SK-N-DZ (cell line): ENCODE measurements around the gene OR6B1.
"Not testable (repeated sequence)": the region's sequence is repeated elsewhere in the genome, so short reads cannot be mapped to it uniquely, and the experiment has no call there.

Experiments used
- DNase-seq: peaks from one replicate; pipeline ENCODE4 v3.0.0-alpha.2; 2015; ENCODE audit warnings: low spot score

OR6B1 gene

DNA sequence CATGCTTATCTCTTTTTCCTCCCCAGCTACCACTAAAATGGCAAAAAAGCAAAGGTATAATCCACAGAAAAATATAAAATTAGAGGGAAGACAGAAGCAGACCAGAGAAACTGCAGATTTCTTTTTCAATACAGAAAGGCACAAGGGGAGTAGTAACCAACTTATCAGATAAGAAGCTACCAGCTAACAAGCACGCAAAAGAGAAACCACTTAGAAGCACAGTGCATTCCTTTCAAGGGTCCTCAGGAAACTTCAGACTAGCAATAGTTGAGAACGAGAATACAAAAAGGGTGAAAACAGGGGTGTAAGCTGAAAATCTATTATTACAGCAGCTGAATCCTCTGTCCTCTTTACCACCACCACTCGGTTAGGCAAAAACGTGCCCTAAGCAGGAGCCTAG is 38.8 kb downstream of the OR6B1 start:
- DNase-seq: no peak

DNA sequence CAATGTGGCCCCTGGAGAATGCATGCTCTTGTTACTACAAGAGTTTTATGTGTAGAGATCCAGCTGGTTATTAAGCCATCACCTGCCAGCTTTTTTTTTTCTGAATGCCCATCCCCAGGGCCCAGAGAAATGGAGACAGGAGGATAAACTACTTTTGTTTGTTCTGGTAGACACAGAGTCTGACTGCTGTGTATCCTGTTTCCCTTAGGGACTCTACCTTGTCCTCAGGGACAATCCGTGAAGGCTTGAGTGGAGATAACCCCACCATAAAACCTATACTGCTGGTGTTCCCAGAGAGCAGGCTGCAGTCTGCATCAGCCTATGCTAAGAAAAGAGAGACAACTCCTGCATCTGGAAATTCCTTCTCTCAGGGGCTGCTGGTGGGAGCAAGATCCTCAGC is 48.5 kb downstream of the OR6B1 start, which contains the start of gene OR2A5:
TSS of gene OR2A5 (plus strand) at position 301 of the 400 bp plus-strand sequence. CDS start 1,454 bp downstream, outside the sequence.
- no peak for DNase-seq

DNA sequence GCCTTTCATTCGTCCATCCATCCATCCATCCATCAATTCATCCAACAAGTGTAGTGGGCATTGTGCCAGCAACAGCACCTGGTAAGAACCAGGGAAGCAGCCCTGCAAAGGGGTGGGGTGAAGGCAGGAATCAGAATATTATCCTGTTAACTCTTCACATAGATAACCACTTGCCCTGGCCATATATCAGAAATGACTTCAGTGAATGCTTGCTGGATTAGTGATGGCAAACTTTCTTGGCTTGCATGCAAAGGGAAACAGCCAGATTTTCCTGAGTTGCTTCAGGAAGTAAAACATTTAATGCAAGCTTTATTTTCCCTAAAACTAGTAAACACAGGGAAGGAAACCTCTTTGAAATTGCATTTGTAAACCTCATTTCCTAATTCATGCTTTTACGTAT is 49.4 kb downstream of the OR6B1 start:
- no peak for DNase-seq

DNA sequence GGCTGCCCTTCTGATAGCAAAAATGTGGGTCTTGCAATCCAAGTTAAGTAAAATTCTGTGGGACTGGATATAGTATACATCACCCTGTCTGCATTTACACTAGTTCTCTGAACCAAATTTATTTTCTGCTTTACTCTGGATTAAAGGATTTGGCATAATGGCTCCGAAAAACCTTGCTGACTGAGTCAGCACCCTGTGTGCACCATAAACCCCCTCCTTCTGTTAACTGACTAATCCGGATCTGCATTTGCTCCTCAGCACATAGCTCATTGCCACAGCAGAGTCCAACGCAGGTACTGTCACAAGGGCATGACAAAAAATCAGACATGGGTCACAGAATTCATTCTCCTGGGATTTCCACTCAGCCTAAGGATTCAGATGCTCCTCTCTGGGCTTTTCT is 50.0 kb downstream of the OR6B1 start:
- DNase-seq: no peak

DNA sequence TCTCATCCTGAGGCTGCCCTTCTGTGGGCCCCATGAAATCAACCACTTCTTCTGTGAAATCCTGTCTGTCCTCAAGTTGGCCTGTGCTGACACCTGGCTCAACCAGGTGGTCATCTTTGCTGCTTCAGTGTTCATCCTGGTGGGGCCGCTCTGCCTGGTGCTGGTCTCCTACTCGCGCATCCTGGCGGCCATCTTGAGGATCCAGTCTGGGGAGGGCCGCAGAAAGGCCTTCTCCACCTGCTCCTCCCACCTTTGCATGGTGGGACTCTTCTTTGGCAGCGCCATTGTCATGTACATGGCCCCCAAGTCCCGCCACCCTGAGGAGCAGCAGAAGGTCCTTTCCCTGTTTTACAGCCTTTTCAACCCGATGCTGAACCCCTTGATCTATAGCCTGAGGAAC is 50.8 kb downstream of the OR6B1 start:
- DNase-seq: not testable (repeated sequence)

DNA sequence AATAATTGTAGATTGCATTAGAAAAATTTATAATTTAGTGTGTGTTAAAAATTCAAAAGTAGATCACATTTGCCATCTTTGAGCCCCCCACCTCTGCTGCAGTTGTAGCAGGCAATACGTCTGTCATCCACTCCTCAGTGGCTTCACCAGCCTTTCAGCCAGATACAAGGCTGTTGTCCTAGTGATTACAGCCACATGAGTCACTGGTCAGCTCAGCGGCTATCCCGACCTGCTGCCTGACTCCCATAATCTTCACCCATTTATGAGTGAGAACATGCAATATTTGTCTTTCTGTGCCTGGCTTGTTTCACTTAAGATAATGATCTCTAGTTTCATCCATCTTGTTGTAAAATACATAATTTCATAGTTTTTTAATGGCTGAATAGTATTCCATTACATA is 57.8 kb downstream of the OR6B1 start:
- DNase-seq: no peak
